WI38 (cell line): ENCODE measurements around the gene MAGI1.

ENCODE experiments used
- H3K4me3 ChIP-seq: 2 replicates; pipeline ENCODE4 v1.5.1; 2011; ENCODE audit warnings: low read depth, mild to moderate bottlenecking, control low read depth, low read length
- CTCF ChIP-seq: IDR thresholded peaks from 2 replicates; pipeline ENCODE4 v1.5.1; 2012; ENCODE audit warnings: low read depth, mild to moderate bottlenecking, control low read depth, low read length

MAGI1 gene

GRCh38 chr3:65787340-65787739, 251.4 kb downstream of the MAGI1 start:
- TF ChIP-seq CTCF: no peak
- no peak overlapping the region for H3K4me3 ChIP-seq

GRCh38 chr3:65786890-65787289, 251.8 kb downstream of the MAGI1 start:
- no peak overlapping the region for H3K4me3 ChIP-seq
- no peak for TF ChIP-seq CTCF

- peak; percentile 10; the same call in 1 of the 2 replicates for TF ChIP-seq CTCF
- H3K4me3 ChIP-seq: no peak overlapping the region
Observed at GRCh38 chr3:65785065-65785645, 253.6 kb downstream of the MAGI1 start.

GRCh38 chr3:65783117-65783516, 255.6 kb downstream of the MAGI1 start:
- H3K4me3 ChIP-seq: no peak overlapping the region
- no peak for TF ChIP-seq CTCF

GRCh38 chr3:65781594-65781993, 257.1 kb downstream of the MAGI1 start:
- no peak overlapping the region for H3K4me3 ChIP-seq
- TF ChIP-seq CTCF: no peak

- no peak overlapping the region for H3K4me3 ChIP-seq
- no peak for TF ChIP-seq CTCF
Observed at GRCh38 chr3:65779390-65779789, 259.3 kb downstream of the MAGI1 start.

- TF ChIP-seq CTCF: no peak
Observed at GRCh38 chr3:65778968-65779367, 259.8 kb downstream of the MAGI1 start.

More at GRCh38 chr3:65778968-65779367, 259.8 kb downstream of the MAGI1 start:
- no peak overlapping the region for H3K4me3 ChIP-seq
